Measurements from ENCODE around the gene MYL12A. TPM values are rescaled to one million over a fixed set of nuclear protein-coding genes. Genes with fewer than 3 reads are reported as not detected.

The MYL12A gene
- total and polyA plus RNA-seq, 2 of the 8 experiments (the other 6 are each of a cell fraction or from before 2014, with no cell fraction given): 188 to 247 TPM

GRCh38 chr18:3248062-3248657, 559 bp downstream of the MYL12A start:
- Histone ChIP-seq H4K8ac (ENCODE audit: extremely low read depth, insufficient read depth, low read length) (peak overlapping the region; percentile 95), H3K23me2 (ENCODE audit: low read depth, low read length) (peaks cover 7% of the 10 kb centered on the region; the same call in 1 of the 2 replicates), H3K27me3 (replicated peaks in 1 of 4; ENCODE audit: control insufficient read depth in 3 of 4, extremely low read depth in 1 of 4, insufficient read depth in 3 of 4, low read length in 3 of 4) (no peaks in the 10 kb centered on the region), H3K4me1 (replicated peaks in 1 of 4; ENCODE audit: control insufficient read depth in 3 of 4, insufficient read depth in 4 of 4, low read length in 3 of 4) (peaks cover 0 to 9% (median 1%) of the 10 kb centered on the region in 4 experiments; a peak in 2 of 7 replicates), H2BK12ac (ENCODE audit: low read depth, low read length) (no peak overlapping the region), H3K27ac (ENCODE audit: low read depth, low read length) (peak overlapping the region; percentile 99), H2BK120ac (replicated peaks; ENCODE audit: low read depth, low read length) (no peak overlapping the region), H3K9me3 (ENCODE audit: insufficient read depth in 2 of 2, low read depth in 1 of 2, low read length in 1 of 2) (no peaks in the 10 kb centered on the region), H2AFZ (ENCODE audit: low read length) (no peak overlapping the region), H3K79me2 (ENCODE audit: control insufficient read depth in 1 of 2, insufficient read depth in 2 of 2, low read length in 2 of 2) (peaks cover 8 to 55% of the 10 kb centered on the region in 2 experiments; a peak in 3 of 4 replicates), H2BK5ac (ENCODE audit: low read depth, low read length) (peak overlapping the region; percentile 99), H4K20me1 (replicated peaks in 1 of 2; ENCODE audit: control insufficient read depth in 1 of 2, insufficient read depth in 2 of 2, low read length in 2 of 2) (peaks cover 4 to 10% of the 10 kb centered on the region in 2 experiments), H2AK5ac (ENCODE audit: low read depth, low read length) (0 out of 2 replicates have a peak overlapping the region, but pooled peaks have one; percentile 46), H3K36me3 (ENCODE audit: control insufficient read depth in 2 of 4, insufficient read depth in 4 of 4, low read length in 3 of 4) (peaks cover 0 to 7% (median 5%) of the 10 kb centered on the region in 4 experiments; a peak in 6 of 8 replicates), H3K4me3 (ENCODE audit: extremely low read depth in 1 of 4, insufficient read depth in 2 of 4, low read depth in 3 of 4, low read length in 4 of 4) (peak overlapping the region; percentile 86 to 91 (median 89)), H2BK20ac (ENCODE audit: low read length) (no peak overlapping the region), H3K4ac (replicated peaks; ENCODE audit: insufficient read length, low read depth, low read length) (no peak overlapping the region), H3K4me2 (ENCODE audit: insufficient read depth in 1 of 2, low read depth in 2 of 2, low read length in 2 of 2) (peak overlapping the region; percentile 82 to 83), H3K79me1 (ENCODE audit: low read depth, low read length) (no peaks in the 10 kb centered on the region), H3K56ac (replicated peaks; ENCODE audit: insufficient read length, low read depth, low read length) (peak overlapping the region; percentile 84), H2BK15ac (ENCODE audit: low read length) (no peak overlapping the region), H3K14ac (ENCODE audit: insufficient read length) (no peak overlapping the region), H3K18ac (ENCODE audit: extremely low read depth, low read length) (no peak overlapping the region; the same call in 1 of the 2 replicates), H4K91ac (replicated peaks; ENCODE audit: insufficient read length, low read length) (no peak overlapping the region), H4K5ac (ENCODE audit: insufficient read length, low read depth, low read length) (peak overlapping the region; percentile 48), H3K23ac (ENCODE audit: insufficient read length) (no peak overlapping the region), H3K9ac (replicated peaks in 1 of 4; ENCODE audit: extremely low read depth in 1 of 4, low read depth in 3 of 4, low read length in 3 of 4) (peak overlapping the region; percentile 93 to 99 (median 98))
- ChIA-PET POLR2A (ENCODE audit: partially characterized antibody) (interaction anchor here (0.6 to 6.3 kb wide), 25 partner anchors 9 to 529 kb away, joined by 3 to 60 read pairs (median 4); partner anchors contain the start of genes LPIN2 and MYL12B), CTCF (ENCODE audit: partially characterized antibody) (interaction anchor here (0.7 to 1.5 kb wide), 2 partner anchors 94 to 96 kb away, joined by 3 to 6 read pairs; no protein-coding TSS in a partner anchor)
- no peak for DNase-seq (ENCODE audit: low read depth in 1 of 2, low spot score in 2 of 2)
- WGBS, 2 experiments (ENCODE audit: extremely low coverage in 1 of 2, insufficient coverage in 1 of 2, insufficient read length in 1 of 2, insufficient replicate concordance in 2 of 2, low coverage in 1 of 2, low lambda C conversion rate in 2 of 2, missing lambda C conversion rate in 1 of 2): 2% methylated on average over 22 of the region's 22 CpGs; no CpG with 5 or more reads in 1 of the 2 experiments
- no peak for FAIRE-seq
- TF ChIP-seq KDM5A (IDR thresholded peaks at IDR 0.05; ENCODE audit: low read length) (no peak), EGR1 (IDR thresholded peaks at IDR 0.05; ENCODE audit: borderline replicate concordance, low read depth, low read length) (no peak), CHD2 (IDR thresholded peaks at IDR 0.05; ENCODE audit: low read length) (no peak), ASH2L (IDR thresholded peaks at IDR 0.05; ENCODE audit: low read length) (peak; percentile 57), EP300 (IDR thresholded peaks at IDR 0.05; ENCODE audit: borderline replicate concordance in 1 of 2, low read depth in 2 of 2, low read length in 2 of 2) (no peak), SAP30 (IDR thresholded peaks at IDR 0.05; ENCODE audit: insufficient read depth, insufficient replicate concordance, low read length) (peak; percentile 74), MAFK (IDR thresholded peaks at IDR 0.05; ENCODE audit: low read depth, low read length) (no peak), KDM1A (IDR thresholded peaks at IDR 0.05; ENCODE audit: borderline replicate concordance, low read length) (no peak), TAF1 (IDR thresholded peaks at IDR 0.05; ENCODE audit: low read depth, low read length) (no peak), TAF7 (optimal IDR thresholded peaks at IDR 0.05; ENCODE audit: borderline replicate concordance, low read depth, low read length) (no peak), SP1 (IDR thresholded peaks at IDR 0.05; ENCODE audit: low read depth, low read length) (no peak), CTBP2 (IDR thresholded peaks at IDR 0.05; ENCODE audit: borderline replicate concordance, insufficient read depth, insufficient read length, low read length) (no peak)
